Endothelial cell of umbilical vein (primary cell): Measurements from ENCODE around the gene COPZ2. TPM values are rescaled to one million over a fixed set of nuclear protein-coding genes. Genes with fewer than 3 reads are reported as not detected.

ENCODE experiments used
- BruUV-seq: library from RNA; stranded (reverse); fragments of 400-500 nt; replicated peaks from 2 replicates; lab custom pipeline; 2021; lab: Mats Ljungman, UMichigan
- CTCF ChIA-PET: fragments of 300-600, 350-600 bp; sonication (Branson Sonifier 250); formaldehyde crosslinking; loops from one replicate; lab custom pipeline; 2021; ENCODE audit warnings: antibody characterized with exemption, inconsistent platforms; lab: Charles Lee
- POLR2A ChIA-PET: fragments of 300-600, 350-600 bp; sonication (Branson Sonifier 250); formaldehyde crosslinking; loops from one replicate; lab custom pipeline; 2021; ENCODE audit warnings: antibody characterized with exemption, inconsistent platforms; lab: Charles Lee
- DNase-seq: peaks from one replicate; pipeline ENCODE4 v3.0.0-alpha.2; 2011; ENCODE audit warnings: low read depth, low spot score
- FAIRE-seq: peaks from 2 replicates; lab custom pipeline; 2011; peaks lifted over from hg19 to GRCh38; lab: Jason Lieb, UNC
- H2AFZ ChIP-seq: 2 replicates; pipeline ENCODE4 v1.6.0; 2012; ENCODE audit warnings: low read depth, low read length, control low read depth, inconsistent platforms
- H3K27ac ChIP-seq: 2 replicates; pipeline ENCODE4 v1.5.1; 2011; ENCODE audit warnings: low read depth, mild to moderate bottlenecking, control low read depth, low read length, moderate library complexity; ENCODE audit not compliant: insufficient read depth
- H3K27me3 ChIP-seq, 2 experiments: 2 replicates each; pipeline versions ENCODE4 v1.6.0 to v1.6.1; 2011; ENCODE audit warnings: low read length in 2 of 2, mixed read lengths in 1 of 2; ENCODE audit not compliant: control insufficient read depth in 2 of 2, insufficient read depth in 2 of 2
- H3K36me3 ChIP-seq, 2 experiments: 2 replicates in 1 of 2; 3 replicates in 1 of 2; pipeline ENCODE4 v1.5.1; 2011; ENCODE audit warnings: low read length in 2 of 2, mild to moderate bottlenecking in 1 of 2, moderate library complexity in 1 of 2; ENCODE audit not compliant: control insufficient read depth in 2 of 2, insufficient read depth in 2 of 2; ENCODE audit errors: extremely low read depth in 1 of 2
- H3K4me1 ChIP-seq: 3 replicates; pipeline ENCODE4 v1.5.1; 2011; ENCODE audit warnings: mild to moderate bottlenecking, low read length; ENCODE audit not compliant: control insufficient read depth, insufficient read depth; ENCODE audit errors: extremely low read depth
- H3K4me2 ChIP-seq: 2 replicates; pipeline ENCODE4 v1.6.1; 2011; ENCODE audit warnings: low read length, control low read depth, mixed read lengths; ENCODE audit not compliant: insufficient read depth
- H3K4me3 ChIP-seq, 3 experiments: fragments of 200-600 bp in 1 of 3; sonication (generic), shearing (Covaris generic) in 1 of 3; replicated peaks in 1 of 3; 2 replicates each; pipeline ENCODE4 v1.5.1; 2011 to 2016; ENCODE audit warnings: control low read depth in 3 of 3, low read length in 3 of 3, mild to moderate bottlenecking in 2 of 3, inconsistent platforms in 1 of 3, low read depth in 1 of 3, moderate library complexity in 1 of 3; ENCODE audit not compliant: insufficient read depth in 1 of 3
- H3K79me2 ChIP-seq: 2 replicates; pipeline ENCODE4 v1.6.0; 2012; ENCODE audit warnings: low read length, inconsistent platforms; ENCODE audit not compliant: control insufficient read depth, insufficient read depth
- H3K9ac ChIP-seq: replicated peaks from 2 replicates; pipeline ENCODE3; 2011; ENCODE audit warnings: low read length, control low read depth; ENCODE audit not compliant: insufficient read depth; ENCODE audit errors: extremely low read depth
- H3K9me1 ChIP-seq: replicated peaks from 3 replicates; pipeline ENCODE4 v1.6.0; 2011; ENCODE audit warnings: mild to moderate bottlenecking, low read length; ENCODE audit not compliant: control insufficient read depth, insufficient read depth; ENCODE audit errors: extremely low read depth
- H3K9me3 ChIP-seq: replicated peaks from 2 replicates; pipeline ENCODE4 v1.5.1; 2012; ENCODE audit warnings: low read length, inconsistent platforms; ENCODE audit not compliant: control insufficient read depth, insufficient read depth
- H4K20me1 ChIP-seq: replicated peaks from 2 replicates; pipeline ENCODE3; 2011; ENCODE audit warnings: mild to moderate bottlenecking, low read length; ENCODE audit not compliant: control insufficient read depth, insufficient read depth; ENCODE audit errors: extremely low read depth
- EZH2 ChIP-seq: IDR thresholded peaks from 2 replicates; pipeline ENCODE4 v1.6.1; 2012; ENCODE audit warnings: borderline replicate concordance, low read depth, mild to moderate bottlenecking, moderate library complexity, low read length, inconsistent platforms; ENCODE audit not compliant: severe bottlenecking
- FOS ChIP-seq: IDR thresholded peaks from 2 replicates; pipeline ENCODE4 v1.6.1; 2011; ENCODE audit warnings: mild to moderate bottlenecking, low read length, moderate library complexity, borderline replicate concordance; ENCODE audit not compliant: insufficient read depth
- GATA2 ChIP-seq: IDR thresholded peaks from 2 replicates; pipeline ENCODE4 v1.7.0; 2011; ENCODE audit warnings: low read depth, mild to moderate bottlenecking, moderate library complexity, mixed read lengths, low read length; ENCODE audit not compliant: insufficient read length, insufficient read depth
- JUN ChIP-seq: IDR thresholded peaks from 2 replicates; pipeline ENCODE4 v1.6.1; 2011; ENCODE audit warnings: borderline replicate concordance, low read depth; ENCODE audit not compliant: insufficient read length, insufficient read depth
- MYC ChIP-seq: IDR thresholded peaks from one replicate; pipeline ENCODE4 v1.6.1; 2011; ENCODE audit warnings: mild to moderate bottlenecking, low read depth, low read length
- POLR2A ChIP-seq: IDR thresholded peaks from 2 replicates; pipeline ENCODE4 v1.6.1; 2012; ENCODE audit warnings: low read depth, mild to moderate bottlenecking, control low read depth, low read length
- POLR2AphosphoS5 ChIP-seq: IDR thresholded peaks from 2 replicates; pipeline ENCODE4 v1.6.1; 2012; ENCODE audit warnings: low read depth, mild to moderate bottlenecking, control low read depth, low read length, moderate library complexity; ENCODE audit not compliant: insufficient read depth
- dilution Hi-C: fragments of 300-500 bp; cut with MboI; formaldehyde crosslinking; loops from one replicate; pipeline ENCODE4 v1.15.0; 2019; ENCODE audit warnings: low sequenced_read_pairs; ENCODE audit not compliant: extremely low pct_ligation_motif_present
- intact Hi-C: fragments of 100-400 bp; cut with micrococcal nuclease; formaldehyde crosslinking; loops from one replicate; pipeline ENCODE4 v1.10.0; 2022
- polyA plus RNA-seq, 4 experiments: library from polyadenylated mRNA; depleted of rRNA in 3 of 4; stranded (reverse) in 3 of 4; unstranded in 1 of 4; fragments of >200 nt; gene quantifications; 2 replicates each; pipeline versions ENCODE4 v1.2.1 to v1.2.3, GENCODE V29; 2011 to 2012; ENCODE audit warnings: missing spikeins in 1 of 4
- total RNA-seq: library from RNA; stranded (reverse); gene quantifications from 2 replicates; pipeline ENCODE4 v1.2.3, GENCODE V29; 2021
- TF ChIP-seq, protein P1 (sequence below): IDR thresholded peaks from 2 replicates; pipeline ENCODE4 v1.6.1; 2011; ENCODE audit not compliant: insufficient read depth, insufficient read length
- TF ChIP-seq, protein P2 (sequence below), 2 donors: IDR thresholded peaks; 1 replicate in 1 of 2; 2 replicates in 1 of 2; pipeline ENCODE4 v1.5.1; 2011; ENCODE audit warnings: low read length in 2 of 2, mild to moderate bottlenecking in 2 of 2, moderate library complexity in 2 of 2, control low read depth in 1 of 2, inconsistent platforms in 1 of 2, low read depth in 1 of 2; ENCODE audit not compliant: insufficient read depth in 1 of 2; ENCODE audit errors: extremely low read depth in 1 of 2

COPZ2 gene
- total and polyA plus RNA-seq, 2 donors (not counting 3 experiments of a cell fraction or from before 2014, with no cell fraction given) = 16.3 to 28.1 TPM

DNA sequence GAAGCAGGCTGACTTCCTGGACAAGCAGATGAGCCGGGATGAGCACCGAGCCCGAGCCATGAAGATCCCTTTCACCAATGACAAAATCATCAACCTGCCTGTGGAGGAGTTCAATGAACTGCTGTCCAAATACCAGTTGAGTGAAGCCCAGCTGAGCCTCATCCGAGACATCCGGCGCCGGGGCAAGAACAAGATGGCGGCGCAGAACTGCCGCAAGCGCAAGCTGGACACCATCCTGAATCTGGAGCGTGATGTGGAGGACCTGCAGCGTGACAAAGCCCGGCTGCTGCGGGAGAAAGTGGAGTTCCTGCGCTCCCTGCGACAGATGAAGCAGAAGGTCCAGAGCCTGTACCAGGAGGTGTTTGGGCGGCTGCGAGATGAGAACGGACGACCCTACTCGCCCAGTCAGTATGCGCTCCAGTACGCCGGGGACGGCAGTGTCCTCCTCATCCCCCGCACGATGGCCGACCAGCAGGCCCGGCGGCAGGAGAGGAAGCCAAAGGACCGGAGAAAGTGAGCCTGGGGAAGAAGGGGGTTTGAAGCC, 21.6 kb upstream of the COPZ2 start:
- TF ChIP-seq POLR2AphosphoS5 = no peak
- TF ChIP-seq POLR2A = no peak
- TF ChIP-seq JUN = no peak
- no peak for TF ChIP-seq FOS
- TF ChIP-seq MYC = no peak
- TF ChIP-seq, protein P1, sequence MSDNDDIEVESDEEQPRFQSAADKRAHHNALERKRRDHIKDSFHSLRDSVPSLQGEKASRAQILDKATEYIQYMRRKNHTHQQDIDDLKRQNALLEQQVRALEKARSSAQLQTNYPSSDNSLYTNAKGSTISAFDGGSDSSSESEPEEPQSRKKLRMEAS = no peak
- TF ChIP-seq, protein P2, sequence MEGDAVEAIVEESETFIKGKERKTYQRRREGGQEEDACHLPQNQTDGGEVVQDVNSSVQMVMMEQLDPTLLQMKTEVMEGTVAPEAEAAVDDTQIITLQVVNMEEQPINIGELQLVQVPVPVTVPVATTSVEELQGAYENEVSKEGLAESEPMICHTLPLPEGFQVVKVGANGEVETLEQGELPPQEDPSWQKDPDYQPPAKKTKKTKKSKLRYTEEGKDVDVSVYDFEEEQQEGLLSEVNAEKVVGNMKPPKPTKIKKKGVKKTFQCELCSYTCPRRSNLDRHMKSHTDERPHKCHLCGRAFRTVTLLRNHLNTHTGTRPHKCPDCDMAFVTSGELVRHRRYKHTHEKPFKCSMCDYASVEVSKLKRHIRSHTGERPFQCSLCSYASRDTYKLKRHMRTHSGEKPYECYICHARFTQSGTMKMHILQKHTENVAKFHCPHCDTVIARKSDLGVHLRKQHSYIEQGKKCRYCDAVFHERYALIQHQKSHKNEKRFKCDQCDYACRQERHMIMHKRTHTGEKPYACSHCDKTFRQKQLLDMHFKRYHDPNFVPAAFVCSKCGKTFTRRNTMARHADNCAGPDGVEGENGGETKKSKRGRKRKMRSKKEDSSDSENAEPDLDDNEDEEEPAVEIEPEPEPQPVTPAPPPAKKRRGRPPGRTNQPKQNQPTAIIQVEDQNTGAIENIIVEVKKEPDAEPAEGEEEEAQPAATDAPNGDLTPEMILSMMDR (IDR thresholded peaks at IDR 0.05; ENCODE audit: extremely low read depth in 1 of 2, insufficient read depth in 1 of 2, low read depth in 1 of 2, low read length in 2 of 2) = no peak
- TF ChIP-seq EZH2 = no peak
- no peak for TF ChIP-seq GATA2
- ChIA-PET POLR2A (interaction anchor here (0.6 to 1.7 kb wide), 3 partner anchors 9 to 10 kb away, joined by 3 to 8 read pairs (median 5); partner anchors contain the start of gene NFE2L1), CTCF (interaction anchor here (1.6 to 3.8 kb wide), 4 partner anchors 8 to 32 kb away, joined by 4 to 20 read pairs (median 13); no protein-coding TSS in a partner anchor)
- DNase-seq = no peak
- H3K27me3 ChIP-seq = no peaks in the 10 kb centered on the region
- no peak overlapping the region for H2AFZ ChIP-seq
- dilution Hi-C loops = no loop called here
- H3K9me3 ChIP-seq = no peaks in the 10 kb centered on the region
- intact Hi-C loops = no loop called here
- no peak overlapping the region for H3K4me3 ChIP-seq
- no peak overlapping the region for H3K9ac ChIP-seq
- no TSS peak for BruUV-seq
- H3K9me1 ChIP-seq = no peaks in the 10 kb centered on the region
- H3K79me2 ChIP-seq = peaks cover 36% of the 10 kb centered on the region
- FAIRE-seq = no peak
- peaks cover 6% of the 10 kb centered on the region for H3K4me1 ChIP-seq
- no peaks in the 10 kb centered on the region for H4K20me1 ChIP-seq
- H3K36me3 ChIP-seq = peaks cover 29 to 63% of the 10 kb centered on the region in 2 experiments
- no peak overlapping the region for H3K4me2 ChIP-seq
- no peak overlapping the region for H3K27ac ChIP-seq
